Measurements from ENCODE around the gene INSR. TPM values are rescaled to one million over a fixed set of nuclear protein-coding genes. Genes with fewer than 3 reads are reported as not detected.
A peak's percentile ranks its signal among the peaks of the same experiment; 100 is the strongest.
"Not testable (repeated sequence)": the region's sequence is repeated elsewhere in the genome, so short reads cannot be mapped to it uniquely, and the experiment has no call there.

INSR gene
- total and polyA plus RNA-seq, 2 experiments from 2014 or later: 6.2 to 11.7 TPM

DNA sequence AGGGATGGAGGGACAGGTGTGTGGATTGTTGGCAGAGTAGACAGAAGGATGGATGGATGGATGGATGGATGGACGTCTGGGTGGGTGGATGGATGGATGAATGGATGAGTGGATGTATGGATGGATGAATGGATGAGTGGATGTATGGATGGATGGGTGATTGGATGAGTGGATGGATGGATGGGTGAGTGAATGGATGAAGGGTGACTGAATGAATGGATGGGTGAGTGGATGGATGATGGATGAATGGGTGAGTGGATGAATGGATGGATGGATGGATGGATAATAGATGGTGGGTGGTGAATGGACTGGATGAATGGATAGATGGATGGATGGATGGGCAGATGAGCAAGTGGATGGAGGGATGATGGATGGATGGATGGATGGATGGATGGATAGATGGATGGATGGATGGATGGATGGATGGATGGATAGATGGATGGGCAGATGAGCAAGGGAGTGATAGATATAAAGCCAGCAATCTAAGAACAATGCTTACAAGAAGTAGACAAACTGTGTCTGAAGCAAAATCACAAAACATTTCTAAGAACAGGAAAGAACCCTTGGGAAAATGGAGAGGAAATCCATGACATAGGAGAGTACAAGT is 65.2 kb downstream of the INSR start:
- no peak for DNase-seq
- H3K36me3 ChIP-seq (ENCODE audit: low read depth): no peaks in the 10 kb centered on the region
- H3K27ac ChIP-seq: no peak overlapping the region
- no peak overlapping the region for H3K4me2 ChIP-seq (ENCODE audit: unreplicated experiment)
- in situ Hi-C loops (cut with MboI): no loop called here
- no peak overlapping the region for H3K4me3 ChIP-seq
- no peaks in the 10 kb centered on the region for H4K20me1 ChIP-seq (ENCODE audit: insufficient read depth)
- H3K79me2 ChIP-seq (ENCODE audit: insufficient read depth): no peaks in the 10 kb centered on the region
- H3K9ac ChIP-seq: no peak overlapping the region
- H3F3A ChIP-seq (ENCODE audit: insufficient read depth): no peaks in the 10 kb centered on the region
- H3K27me3 ChIP-seq (replicated peaks; ENCODE audit: insufficient read depth): no peaks in the 10 kb centered on the region
- H2AFZ ChIP-seq: no peak overlapping the region
- 79 to 88% methylated on average over 1 of the region's 1 CpG for WGBS, 2 experiments (ENCODE audit: low coverage in 1 of 2, low lambda C conversion rate in 2 of 2, missing lambda C conversion rate in 2 of 2)
- no peak for TF ChIP-seq EZH2 (IDR thresholded peaks at IDR 0.05; ENCODE audit: insufficient read depth, poor library complexity, severe bottlenecking)
- no peaks in the 10 kb centered on the region for H3K9me2 ChIP-seq (ENCODE audit: insufficient read depth)
- H3K4me1 ChIP-seq (ENCODE audit: insufficient read depth): no peaks in the 10 kb centered on the region; the same call in 1 of the 2 replicates
- H3K9me3 ChIP-seq (ENCODE audit: low read depth): no peaks in the 10 kb centered on the region

DNA sequence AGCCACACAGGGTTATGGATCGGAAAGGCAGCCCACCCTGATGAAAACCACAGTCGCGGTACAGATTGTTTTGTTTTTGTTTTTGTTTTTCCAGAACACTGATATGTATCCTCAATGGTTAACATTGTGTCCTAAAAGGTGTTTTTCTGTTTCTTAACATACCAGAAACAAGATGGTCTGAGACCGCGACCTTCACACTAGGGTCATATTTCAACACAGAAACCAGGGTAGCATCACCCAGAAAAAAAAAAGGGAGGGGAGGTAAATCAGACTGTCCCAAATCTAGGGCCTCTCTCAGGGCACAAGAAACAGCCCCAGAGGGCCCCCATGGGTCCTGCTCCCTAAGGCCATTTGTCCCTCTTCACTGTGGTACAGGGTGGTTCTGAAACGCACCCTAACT is 66.5 kb downstream of the INSR start:
- no peak overlapping the region for H3K4me2 ChIP-seq (ENCODE audit: unreplicated experiment)
- H3F3A ChIP-seq (ENCODE audit: insufficient read depth): no peaks in the 10 kb centered on the region
- H3K79me2 ChIP-seq (ENCODE audit: insufficient read depth): peaks cover 10% of the 10 kb centered on the region
- no peak overlapping the region for H3K9ac ChIP-seq
- TF ChIP-seq EZH2phosphoT487 (IDR thresholded peaks at IDR 0.05; ENCODE audit: insufficient read depth, low read depth) (no peak), EZH2 (IDR thresholded peaks at IDR 0.05; ENCODE audit: insufficient read depth, poor library complexity, severe bottlenecking) (no peak)
- H3K27me3 ChIP-seq (replicated peaks; ENCODE audit: insufficient read depth): no peaks in the 10 kb centered on the region
- H3K36me3 ChIP-seq (ENCODE audit: low read depth): no peaks in the 10 kb centered on the region
- H2AFZ ChIP-seq: no peak overlapping the region
- in situ Hi-C loops (cut with MboI): no loop called here
- H3K27ac ChIP-seq: no peak overlapping the region
- no peaks in the 10 kb centered on the region for H3K9me3 ChIP-seq (ENCODE audit: low read depth)
- H3K4me1 ChIP-seq (ENCODE audit: insufficient read depth): no peaks in the 10 kb centered on the region; the same call in 1 of the 2 replicates
- H4K20me1 ChIP-seq (ENCODE audit: insufficient read depth): no peaks in the 10 kb centered on the region
- DNase-seq: no peak
- no peak overlapping the region for H3K4me3 ChIP-seq
- 88 to 89% methylated on average over 6 of the region's 6 CpGs for WGBS, 2 experiments (ENCODE audit: low coverage in 1 of 2, low lambda C conversion rate in 2 of 2, missing lambda C conversion rate in 2 of 2)
- no peaks in the 10 kb centered on the region for H3K9me2 ChIP-seq (ENCODE audit: insufficient read depth)

GRCh38 chr19:7227149-7227548 is 67.1 kb downstream of the INSR start:
- DNase-seq; H3K27ac ChIP-seq; H3K4me3 ChIP-seq; H3F3A ChIP-seq (ENCODE audit: insufficient read depth); H3K4me2 ChIP-seq (ENCODE audit: unreplicated experiment); in situ Hi-C loops (cut with MboI); H4K20me1 ChIP-seq (ENCODE audit: insufficient read depth); H3K36me3 ChIP-seq (ENCODE audit: low read depth); H3K9me2 ChIP-seq (ENCODE audit: insufficient read depth); H3K27me3 ChIP-seq (replicated peaks; ENCODE audit: insufficient read depth); H3K9ac ChIP-seq; H3K4me1 ChIP-seq (ENCODE audit: insufficient read depth); H3K9me3 ChIP-seq (ENCODE audit: low read depth); H2AFZ ChIP-seq: not testable (repeated sequence)
- peaks cover 10% of the 10 kb centered on the region for H3K79me2 ChIP-seq (ENCODE audit: insufficient read depth)
- 77 to 79% methylated on average over 5 of the region's 5 CpGs for WGBS, 2 experiments (ENCODE audit: low coverage in 1 of 2, low lambda C conversion rate in 2 of 2, missing lambda C conversion rate in 2 of 2)

DNA sequence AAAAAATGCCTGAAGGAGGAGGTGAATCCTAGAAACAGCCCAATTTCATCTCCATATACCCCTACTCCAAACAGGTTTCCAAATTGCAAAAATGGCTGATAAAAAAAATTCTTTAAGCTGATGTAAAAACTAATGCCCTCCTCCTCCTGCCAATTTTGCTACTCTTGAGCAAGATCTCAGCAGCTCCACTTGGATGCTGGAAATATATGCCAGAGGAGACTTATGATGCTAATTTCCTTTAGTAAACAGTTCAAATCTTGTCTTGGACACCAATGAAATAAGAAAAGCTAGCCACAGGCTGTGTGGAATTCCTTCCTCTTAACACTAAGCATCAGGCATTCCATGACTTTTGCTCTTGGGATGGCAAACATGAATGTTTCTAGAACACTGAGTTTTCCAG is 67.5 kb downstream of the INSR start:
- Histone ChIP-seq H3F3A (ENCODE audit: insufficient read depth) (no peaks in the 10 kb centered on the region), H3K4me3 (no peak overlapping the region), H3K9me3 (ENCODE audit: low read depth) (no peaks in the 10 kb centered on the region), H3K79me2 (ENCODE audit: insufficient read depth) (peaks cover 10% of the 10 kb centered on the region), H3K27ac (no peak overlapping the region), H2AFZ (no peak overlapping the region), H4K20me1 (ENCODE audit: insufficient read depth) (no peaks in the 10 kb centered on the region), H3K4me1 (ENCODE audit: insufficient read depth) (no peaks in the 10 kb centered on the region; the same call in 1 of the 2 replicates), H3K4me2 (ENCODE audit: unreplicated experiment) (no peak overlapping the region), H3K9ac (no peak overlapping the region), H3K27me3 (replicated peaks; ENCODE audit: insufficient read depth) (no peaks in the 10 kb centered on the region), H3K36me3 (ENCODE audit: low read depth) (no peaks in the 10 kb centered on the region), H3K9me2 (ENCODE audit: insufficient read depth) (no peaks in the 10 kb centered on the region)
- in situ Hi-C loops (cut with MboI): no loop called here
- TF ChIP-seq EZH2phosphoT487 (IDR thresholded peaks at IDR 0.05; ENCODE audit: insufficient read depth, low read depth) (no peak), EZH2 (IDR thresholded peaks at IDR 0.05; ENCODE audit: insufficient read depth, poor library complexity, severe bottlenecking) (no peak)
- peak; percentile 20 for DNase-seq

- 77 to 84% methylated on average over 10 of the region's 10 CpGs for WGBS, 2 experiments (ENCODE audit: low coverage in 1 of 2, low lambda C conversion rate in 2 of 2, missing lambda C conversion rate in 2 of 2)
- Histone ChIP-seq H3F3A (ENCODE audit: insufficient read depth) (no peaks in the 10 kb centered on the region), H3K36me3 (ENCODE audit: low read depth) (no peaks in the 10 kb centered on the region), H3K4me2 (ENCODE audit: unreplicated experiment) (no peak overlapping the region), H3K9me3 (ENCODE audit: low read depth) (no peaks in the 10 kb centered on the region), H3K4me1 (ENCODE audit: insufficient read depth) (no peaks in the 10 kb centered on the region; the same call in 1 of the 2 replicates), H3K4me3 (no peak overlapping the region), H4K20me1 (ENCODE audit: insufficient read depth) (no peaks in the 10 kb centered on the region), H3K79me2 (ENCODE audit: insufficient read depth) (peaks cover 10% of the 10 kb centered on the region), H3K27me3 (replicated peaks; ENCODE audit: insufficient read depth) (no peaks in the 10 kb centered on the region), H2AFZ (no peak overlapping the region), H3K9me2 (ENCODE audit: insufficient read depth) (no peaks in the 10 kb centered on the region), H3K27ac (no peak overlapping the region), H3K9ac (no peak overlapping the region)
- DNase-seq: no peak
- TF ChIP-seq EZH2 (IDR thresholded peaks at IDR 0.05; ENCODE audit: insufficient read depth, poor library complexity, severe bottlenecking) (no peak), EZH2phosphoT487 (IDR thresholded peaks at IDR 0.05; ENCODE audit: insufficient read depth, low read depth) (no peak)
- in situ Hi-C loops (cut with MboI): no loop called here
Measured at GRCh38 chr19:7225741-7226140, 68.5 kb downstream of the INSR start.
